Keratinocyte (primary cell): ENCODE results near the gene CXXC4.

ENCODE experiments used
- EZH2 ChIP-seq: IDR thresholded peaks from one replicate; pipeline ENCODE4 v1.6.1; 2012; ENCODE audit warnings: inconsistent platforms, mild to moderate bottlenecking, low read length, moderate library complexity
- TF ChIP-seq, protein P1 (sequence below), 3 experiments: IDR thresholded peaks in 1 of 3; conservative IDR thresholded peaks in 1 of 3; optimal IDR thresholded peaks in 1 of 3; 2 replicates in 2 of 3; 3 replicates in 1 of 3; pipeline versions ENCODE3 to v1.5.1; 2011; ENCODE audit warnings: low read length in 3 of 3, mild to moderate bottlenecking in 3 of 3, moderate library complexity in 2 of 3, control low read depth in 1 of 3, inconsistent platforms in 1 of 3; ENCODE audit not compliant: insufficient read depth in 2 of 3; ENCODE audit errors: extremely low read depth in 1 of 3

DNA sequence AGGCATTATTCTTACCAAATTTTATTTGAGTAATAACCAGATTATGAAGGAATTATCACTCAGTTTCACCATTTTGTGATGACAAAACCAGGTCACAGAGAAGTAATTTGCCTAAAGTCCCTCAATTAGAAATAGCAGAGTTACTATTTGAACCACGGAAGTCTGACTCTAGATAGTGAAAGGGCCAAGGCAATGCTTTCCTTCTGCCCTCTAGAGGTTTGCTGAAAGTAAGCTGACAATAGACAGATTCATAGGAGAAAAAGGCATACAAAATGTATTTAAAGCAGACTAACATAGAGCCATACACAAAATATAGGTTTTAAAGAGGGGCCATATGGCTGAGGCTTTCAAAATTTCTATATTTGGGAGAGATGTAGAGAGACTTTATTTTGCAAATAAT lies 43.1 kb downstream of the CXXC4 start:
- no peak for TF ChIP-seq EZH2
- TF ChIP-seq, protein P1, sequence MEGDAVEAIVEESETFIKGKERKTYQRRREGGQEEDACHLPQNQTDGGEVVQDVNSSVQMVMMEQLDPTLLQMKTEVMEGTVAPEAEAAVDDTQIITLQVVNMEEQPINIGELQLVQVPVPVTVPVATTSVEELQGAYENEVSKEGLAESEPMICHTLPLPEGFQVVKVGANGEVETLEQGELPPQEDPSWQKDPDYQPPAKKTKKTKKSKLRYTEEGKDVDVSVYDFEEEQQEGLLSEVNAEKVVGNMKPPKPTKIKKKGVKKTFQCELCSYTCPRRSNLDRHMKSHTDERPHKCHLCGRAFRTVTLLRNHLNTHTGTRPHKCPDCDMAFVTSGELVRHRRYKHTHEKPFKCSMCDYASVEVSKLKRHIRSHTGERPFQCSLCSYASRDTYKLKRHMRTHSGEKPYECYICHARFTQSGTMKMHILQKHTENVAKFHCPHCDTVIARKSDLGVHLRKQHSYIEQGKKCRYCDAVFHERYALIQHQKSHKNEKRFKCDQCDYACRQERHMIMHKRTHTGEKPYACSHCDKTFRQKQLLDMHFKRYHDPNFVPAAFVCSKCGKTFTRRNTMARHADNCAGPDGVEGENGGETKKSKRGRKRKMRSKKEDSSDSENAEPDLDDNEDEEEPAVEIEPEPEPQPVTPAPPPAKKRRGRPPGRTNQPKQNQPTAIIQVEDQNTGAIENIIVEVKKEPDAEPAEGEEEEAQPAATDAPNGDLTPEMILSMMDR (optimal IDR thresholded peaks at IDR 0.05 in 1 of 3, IDR thresholded peaks at IDR 0.05 in 1 of 3, conservative IDR thresholded peaks at IDR 0.05 in 1 of 3; ENCODE audit: extremely low read depth in 1 of 3, insufficient read depth in 2 of 3, low read length in 3 of 3), result peak in 1 of 3 experiments; percentile 46
